Stimulated activated naive CD4-positive, alpha-beta T cell treated with Interleukin-2 at 50 U/mL for 16 hours (primary cell): ENCODE results near the gene CKAP2L.
A peak's percentile ranks its signal among the peaks of the same experiment; 100 is the strongest.

Experiments
- DNase-seq: peaks from one replicate; lab custom pipeline; 2025; lab: John Stamatoyannopoulos, UW

CKAP2L gene

DNA sequence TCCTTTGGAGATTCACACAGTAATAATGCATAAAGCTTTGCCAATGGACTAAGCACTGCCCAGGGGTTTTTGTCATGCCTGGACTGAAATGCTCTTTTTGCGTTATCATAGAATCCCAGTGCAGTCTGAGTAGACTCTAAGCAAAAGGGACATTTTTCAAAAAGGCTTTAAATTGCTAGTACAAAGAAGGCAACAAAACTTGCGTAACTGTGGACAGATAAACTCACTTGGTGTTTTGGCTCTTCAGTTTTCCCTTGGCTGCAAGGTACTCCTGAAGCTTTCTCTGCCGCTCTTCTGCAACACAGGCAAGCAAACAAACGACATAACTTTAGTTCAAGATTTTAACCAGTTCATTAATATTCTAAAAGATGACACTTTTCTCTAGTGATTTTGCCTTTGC lies 2.1 kb downstream of the CKAP2L start:
- DNase-seq = no peak

- no peak for DNase-seq
Observed at GRCh38 chr2:112760149-112760548, 4.3 kb downstream of the CKAP2L start.

- DNase-seq = no peak
Observed at GRCh38 chr2:112758711-112759110, 5.7 kb downstream of the CKAP2L start.

GRCh38 chr2:112757265-112757664 lies 7.1 kb downstream of the CKAP2L start:
- DNase-seq = no peak

DNA sequence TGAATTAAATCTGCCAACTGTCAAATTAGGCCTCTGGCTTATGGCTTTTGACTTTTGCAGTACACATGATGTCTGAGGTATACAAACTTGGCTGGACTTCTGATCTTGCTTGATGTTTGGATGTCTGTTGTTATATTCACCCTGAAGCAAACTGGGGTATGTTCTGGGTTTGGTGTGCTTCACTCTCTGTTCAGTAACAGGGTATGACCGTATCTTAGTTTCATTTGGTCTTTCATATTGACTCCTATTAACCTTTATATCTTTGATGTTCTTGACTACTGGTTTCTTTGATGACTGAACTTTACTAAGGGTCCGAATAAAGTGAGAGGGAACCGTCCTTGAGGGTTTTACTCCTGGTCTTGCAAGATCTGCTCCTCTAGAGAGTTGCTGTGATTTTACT lies 8.2 kb downstream of the CKAP2L start:
- DNase-seq = no peak

- DNase-seq = no peak
Observed at GRCh38 chr2:112755444-112755843, 9.0 kb downstream of the CKAP2L start.

DNA sequence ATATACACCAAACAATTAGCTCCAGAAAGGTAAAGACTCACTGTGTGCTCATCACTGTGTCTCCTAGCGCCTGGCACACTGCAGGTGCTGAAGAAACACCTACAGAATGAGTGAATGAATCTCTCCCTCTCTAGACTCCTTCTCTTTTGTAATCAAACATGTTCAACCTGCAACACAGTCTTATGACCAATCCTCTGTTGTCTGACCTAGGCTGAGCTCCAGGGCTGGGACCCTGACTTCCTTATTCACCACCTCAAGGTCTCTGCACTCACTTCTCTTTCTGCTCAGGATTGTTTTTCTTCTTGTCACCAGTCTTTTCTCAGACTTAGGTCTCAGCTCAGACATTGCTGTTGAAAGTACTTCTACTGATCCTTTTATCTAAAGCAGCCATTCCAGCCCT lies 9.8 kb downstream of the CKAP2L start:
- no peak for DNase-seq

DNA sequence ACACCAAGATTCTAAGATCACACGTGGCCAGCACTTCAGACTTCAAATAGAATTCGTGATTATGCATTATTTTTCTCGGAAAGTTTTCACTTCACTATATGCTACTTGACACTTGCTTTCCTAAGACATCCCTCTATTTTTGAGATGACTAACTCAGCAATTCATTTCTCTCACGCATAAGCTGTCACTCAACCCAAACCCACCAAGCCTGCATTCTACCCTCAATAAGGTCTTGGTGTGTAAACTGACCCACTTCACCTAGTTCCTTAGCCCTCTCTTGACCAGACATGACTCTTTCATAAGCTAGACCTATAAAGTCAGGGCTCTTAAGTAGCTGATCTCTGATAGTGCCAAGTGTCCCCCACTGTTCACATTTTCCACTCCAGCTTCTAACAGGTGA lies 11.7 kb downstream of the CKAP2L start:
- DNase-seq = no peak

- no peak for DNase-seq
Observed at GRCh38 chr2:112751451-112752197, 12.8 kb downstream of the CKAP2L start.

DNA sequence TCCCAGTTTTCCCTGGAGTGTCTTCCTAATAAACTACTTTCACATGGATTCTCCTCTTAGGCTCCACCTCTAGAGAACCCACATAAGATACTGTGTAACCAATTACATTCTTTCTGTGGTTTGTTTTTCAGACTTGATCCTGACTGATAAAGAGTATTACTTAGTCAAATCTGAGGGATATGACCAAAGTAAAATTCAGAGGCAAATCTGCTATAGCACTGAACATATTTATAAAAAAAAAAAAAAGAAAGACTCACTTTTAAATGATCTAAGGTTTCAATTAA lies 13.9 kb downstream of the CKAP2L start:
- DNase-seq = no peak

DNA sequence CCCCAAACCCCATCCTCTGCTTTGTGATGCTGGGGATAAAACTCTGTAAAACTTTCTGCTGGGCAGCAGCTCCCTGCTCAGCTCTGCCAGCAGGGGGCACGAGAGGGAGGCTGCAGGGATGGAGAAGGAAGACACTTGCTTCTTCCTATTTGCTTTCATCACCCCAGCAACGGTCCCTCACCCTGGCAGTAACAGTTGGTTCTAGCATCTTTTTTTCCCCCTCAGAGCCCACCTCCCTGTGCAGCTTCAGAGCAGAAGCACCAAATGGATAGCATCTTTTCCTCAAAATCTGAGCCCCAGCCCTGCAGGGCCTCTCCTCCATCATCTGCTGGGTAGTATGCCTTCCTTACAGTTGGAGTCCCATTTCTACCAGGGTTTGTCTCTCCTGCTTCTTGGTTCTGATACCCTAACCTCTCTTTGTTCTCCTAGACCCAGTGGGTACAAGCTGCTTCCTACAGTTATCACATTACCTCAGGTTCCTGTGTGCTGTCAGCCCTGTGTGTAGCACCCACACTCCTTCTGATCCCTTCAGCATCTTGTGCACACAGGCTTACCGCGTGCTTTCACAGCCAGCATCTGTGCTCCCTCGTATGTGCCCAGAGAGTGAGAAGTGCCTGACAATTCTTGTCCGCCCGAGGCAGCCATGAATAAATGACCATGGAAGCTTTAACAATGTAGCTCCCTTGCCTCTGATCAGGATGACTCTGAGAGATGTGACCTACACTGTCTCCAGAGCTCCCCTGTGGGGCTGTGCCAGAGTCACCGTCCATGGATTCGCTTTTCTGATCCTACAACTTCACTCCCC lies 14.5 kb downstream of the CKAP2L start:
- DNase-seq = peak; percentile 82

- no peak for DNase-seq
Observed at GRCh38 chr2:112740527-112740926, 23.9 kb downstream of the CKAP2L start.

- DNase-seq = no peak
Observed at GRCh38 chr2:112737542-112738232, 26.7 kb downstream of the CKAP2L start.

DNA sequence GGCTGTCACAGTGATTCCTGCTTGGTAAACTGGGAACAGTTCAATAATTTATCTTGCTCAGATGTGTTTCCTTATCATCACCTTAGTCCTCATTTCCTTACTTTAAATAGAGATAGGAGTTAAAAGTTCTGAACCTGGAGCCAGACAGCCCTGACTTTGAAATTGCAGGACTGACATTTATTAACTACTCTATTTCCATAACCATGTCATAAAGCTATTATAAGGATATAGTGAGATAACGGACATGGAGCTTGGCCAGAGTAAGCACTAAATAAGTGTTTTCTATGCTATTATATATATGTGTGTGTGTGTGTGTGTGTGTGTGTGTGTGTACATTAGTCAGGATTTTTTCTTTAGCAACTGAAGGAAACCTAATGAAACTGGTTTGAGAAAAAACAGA lies 30.5 kb downstream of the CKAP2L start:
- DNase-seq = no peak

DNA sequence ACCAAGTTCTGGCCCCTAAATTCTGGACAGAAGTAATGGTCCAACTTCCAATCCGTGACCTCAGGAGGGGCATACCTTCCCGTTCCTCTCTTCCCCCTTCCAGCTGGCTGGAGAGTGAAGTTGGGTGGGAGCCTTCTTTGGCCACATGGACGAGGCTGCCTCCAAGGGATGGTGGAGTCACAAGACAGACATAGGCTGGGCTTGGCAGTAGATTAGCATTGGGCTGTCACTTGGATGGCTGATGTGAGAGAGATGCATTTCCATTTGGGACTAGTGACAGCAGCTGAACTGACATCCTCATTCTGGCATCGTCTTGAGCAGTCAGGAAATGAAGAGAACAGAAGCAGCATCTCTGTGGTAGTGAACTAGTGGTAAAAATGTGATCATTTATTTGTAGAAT lies 31.0 kb downstream of the CKAP2L start:
- DNase-seq = no peak

GRCh38 chr2:112731479-112731878 lies 32.9 kb downstream of the CKAP2L start:
- DNase-seq = no peak

DNA sequence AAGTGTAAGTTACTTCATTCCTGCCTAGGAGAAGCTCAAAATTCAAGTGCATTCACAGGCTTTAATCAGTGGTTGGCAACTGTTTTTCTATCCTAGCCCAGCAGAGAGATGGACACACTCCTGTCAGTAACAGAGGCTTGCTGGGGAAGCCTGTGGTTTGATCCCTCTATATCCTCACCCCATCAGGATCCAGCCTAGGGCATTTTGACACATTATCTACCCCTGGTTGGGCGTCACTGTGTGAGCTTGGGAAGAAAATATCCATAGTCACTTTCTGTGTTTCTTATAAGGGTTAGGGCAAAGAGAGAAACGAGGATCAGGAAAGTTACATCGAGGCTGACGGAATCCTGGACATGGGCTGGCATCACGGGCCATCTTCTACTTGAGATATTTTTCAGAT lies 33.6 kb downstream of the CKAP2L start:
- no peak for DNase-seq

- DNase-seq = no peak
Observed at GRCh38 chr2:112730216-112730615, 34.2 kb downstream of the CKAP2L start.

GRCh38 chr2:112728378-112729175 lies 35.8 kb downstream of the CKAP2L start:
- no peak for DNase-seq

DNA sequence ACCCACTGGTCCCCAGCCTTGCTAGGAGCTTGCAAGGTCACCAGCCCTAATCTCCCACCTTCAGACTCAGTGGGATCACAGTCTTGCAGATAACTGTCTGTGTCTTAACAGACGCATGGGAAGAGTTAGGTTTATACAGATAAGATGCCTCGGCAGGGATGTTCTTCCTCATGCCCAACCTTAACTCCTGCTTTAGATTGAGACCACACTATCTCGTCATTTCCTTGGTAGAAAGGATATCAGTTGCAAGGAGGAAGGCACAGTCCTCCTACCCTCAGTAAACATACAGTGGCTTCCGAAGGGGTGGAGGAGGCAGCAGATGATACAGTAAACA lies 36.4 kb downstream of the CKAP2L start:
- no peak for DNase-seq

GRCh38 chr2:112727276-112728028 lies 37.0 kb downstream of the CKAP2L start:
- DNase-seq = no peak
